K562 (cell line): ENCODE data around the gene ZMAT3. TPM values are rescaled to one million over a fixed set of nuclear protein-coding genes. Genes with fewer than 3 reads are reported as not detected.

Experiments
- ATAC-seq: fragments of 200-7000 bp; cut with Tn5 transposase; 3 replicates; pipeline ENCODE4 v1.9.1; 2020; ENCODE audit warnings: moderate library complexity
- BruUV-seq: library from RNA; stranded (reverse); fragments of 400-500 nt; replicated peaks from 2 replicates; lab custom pipeline; 2021; lab: Mats Ljungman, UMichigan
- CTCF ChIA-PET: fragments of 300-600 bp; formaldehyde crosslinking; extraction: SDS; loops from one replicate; lab custom pipeline; 2021; ENCODE audit warnings: low intra/inter-chr PET ratio; lab: Yijun Ruan, JAX
- POLR2A ChIA-PET: fragments of 300-600, 350-650 bp; sonication (Branson Sonifier 250); formaldehyde crosslinking; extraction: SDS; loops from one replicate; lab custom pipeline; 2021; ENCODE audit warnings: antibody characterized with exemption, inconsistent platforms; lab: Yijun Ruan, JAX
- DNase-seq, 4 experiments: peaks; one replicate each; pipeline versions ENCODE4 v3.0.0 to v3.0.0-alpha.2; 2011 to 2018; ENCODE audit warnings: low spot score in 3 of 4, mixed read lengths in 3 of 4; ENCODE audit errors: extremely low read depth in 1 of 4
- FAIRE-seq: peaks from 2 replicates; lab custom pipeline; 2011; peaks lifted over from hg19 to GRCh38; lab: Jason Lieb, UNC
- H2AFZ ChIP-seq: 2 replicates; pipeline ENCODE4 v1.6.0; 2011; ENCODE audit warnings: low read depth, low read length, control low read depth, inconsistent platforms
- H3K27ac ChIP-seq: fragments of 200-600 bp; 3 replicates; pipeline ENCODE4 v1.8.0; 2011; ENCODE audit warnings: low read depth, mild to moderate bottlenecking, control low read depth, inconsistent platforms, low read length, moderate library complexity, mixed read lengths; ENCODE audit errors: extremely low read depth
- H3K27me3 ChIP-seq, 2 experiments: fragments of 300-600 bp in 1 of 2; 2 replicates in 1 of 2; 3 replicates in 1 of 2; pipeline versions ENCODE4 v1.6.0 to v1.8.0; 2011; ENCODE audit warnings: inconsistent platforms in 2 of 2, low read length in 2 of 2, mild to moderate bottlenecking in 1 of 2, mixed read lengths in 1 of 2, moderate library complexity in 1 of 2; ENCODE audit not compliant: control insufficient read depth in 2 of 2, insufficient read depth in 2 of 2
- H3K36me3 ChIP-seq: fragments of 300-600 bp; 3 replicates; pipeline ENCODE4 v1.8.0; 2011; ENCODE audit warnings: mild to moderate bottlenecking, low read length, inconsistent platforms; ENCODE audit not compliant: control insufficient read depth, insufficient read depth
- H3K4me1 ChIP-seq, 2 experiments: fragments of 200-600 bp in 1 of 2; replicated peaks in 1 of 2; 2 replicates in 1 of 2; 3 replicates in 1 of 2; pipeline versions ENCODE4 v1.5.1 to v1.8.0; 2011; ENCODE audit warnings: inconsistent platforms in 2 of 2, low read length in 2 of 2, mild to moderate bottlenecking in 1 of 2, mixed read lengths in 1 of 2, moderate library complexity in 1 of 2; ENCODE audit not compliant: control insufficient read depth in 2 of 2, insufficient read depth in 2 of 2
- H3K4me2 ChIP-seq: 2 replicates; pipeline ENCODE4 v1.6.1; 2011; ENCODE audit warnings: low read length, control low read depth, inconsistent platforms, mixed read lengths; ENCODE audit not compliant: insufficient read depth
- H3K4me3 ChIP-seq: fragments of 200-600 bp; sonication (generic), shearing (Covaris generic); 2 replicates; pipeline ENCODE4 v1.5.1; 2016; ENCODE audit warnings: control low read depth, inconsistent platforms
- H3K79me2 ChIP-seq: fragments of 200-600 bp; 3 replicates; pipeline ENCODE4 v1.8.0; 2011; ENCODE audit warnings: low read length, inconsistent platforms; ENCODE audit not compliant: control insufficient read depth, insufficient read depth
- H3K9ac ChIP-seq, 2 experiments: 2 replicates each; pipeline versions ENCODE4 v1.6.0 to v1.6.1; 2011; ENCODE audit warnings: low read depth in 2 of 2, low read length in 2 of 2, control low read depth in 1 of 2, inconsistent platforms in 1 of 2, mild to moderate bottlenecking in 1 of 2, mixed read lengths in 1 of 2; ENCODE audit not compliant: insufficient read depth in 1 of 2
- H3K9me1 ChIP-seq: one replicate; pipeline ENCODE4 v1.6.0; 2011; ENCODE audit warnings: inconsistent platforms, mild to moderate bottlenecking, low read length, moderate library complexity; ENCODE audit not compliant: control insufficient read depth, insufficient read depth
- H3K9me3 ChIP-seq: replicated peaks from 2 replicates; pipeline ENCODE4 v1.5.1; 2011; ENCODE audit warnings: low read depth, low read length, inconsistent platforms; ENCODE audit not compliant: control insufficient read depth, insufficient read depth
- H4K20me1 ChIP-seq: replicated peaks from 2 replicates; pipeline ENCODE4 v1.6.1; 2011; ENCODE audit warnings: low read length, inconsistent platforms, mixed read lengths; ENCODE audit not compliant: control insufficient read depth, insufficient read depth
- CREM ChIP-seq: IDR thresholded peaks from 2 replicates; pipeline ENCODE4 v1.6.1; 2014; ENCODE audit warnings: antibody characterized with exemption, low read depth
- FOXA3 ChIP-seq, 2 experiments: fragments of 450-650 bp in 1 of 2; sonication (generic) in 1 of 2; formaldehyde crosslinking; IDR thresholded peaks in 1 of 2; conservative IDR thresholded peaks in 1 of 2; 2 replicates each; pipeline versions ENCODE4 v1.4.0 to v1.8.0; 2020 to 2022; ENCODE audit warnings: mild to moderate bottlenecking in 2 of 2, missing genetic modification reagents in 1 of 2
- GABPB2 ChIP-seq: fragments of 250-450 bp; sonication (Bioruptor Pico); conservative IDR thresholded peaks from 2 replicates; pipeline ENCODE4 v1.5.1; 2021; ENCODE audit warnings: mild to moderate bottlenecking
- OTX1 ChIP-seq: fragments of 450-650 bp; formaldehyde crosslinking; IDR thresholded peaks from 2 replicates; pipeline ENCODE4 v1.4.0; 2022; ENCODE audit warnings: mild to moderate bottlenecking
- POLR2G ChIP-seq: fragments of 200-400 bp; formaldehyde crosslinking; IDR thresholded peaks from 2 replicates; pipeline ENCODE4 v1.6.1; 2017; ENCODE audit warnings: low read depth, mild to moderate bottlenecking, antibody characterized with exemption, low read length, moderate library complexity
- RAD21 ChIP-seq, 2 experiments: fragments of 250-450 bp in 1 of 2; fragments of 450-650 bp in 1 of 2; sonication (Bioruptor Pico) in 1 of 2; formaldehyde crosslinking in 1 of 2; IDR thresholded peaks in 1 of 2; conservative IDR thresholded peaks in 1 of 2; 2 replicates each; pipeline versions ENCODE4 v1.4.0 to v1.8.0; 2020 to 2022; ENCODE audit warnings: mild to moderate bottlenecking in 2 of 2, moderate library complexity in 1 of 2
- SRF ChIP-seq, 2 experiments: fragments of 250-450, 450-650 bp in 1 of 2; sonication (Bioruptor Pico) in 1 of 2; sonication (generic) in 1 of 2; formaldehyde crosslinking; IDR thresholded peaks; 2 replicates each; pipeline versions ENCODE4 v1.5.0 to v1.5.1; 2020 to 2022; ENCODE audit warnings: mild to moderate bottlenecking in 1 of 2, missing genetic modification reagents in 1 of 2
- TBP ChIP-seq: optimal IDR thresholded peaks from 2 replicates; pipeline ENCODE3; 2011; ENCODE audit warnings: low read depth, low read length, improper control_type of control experiment
- YY1 ChIP-seq, 3 experiments: IDR thresholded peaks; 2 replicates each; pipeline ENCODE4 v1.6.1; 2011; ENCODE audit warnings: low read length in 2 of 3, mild to moderate bottlenecking in 2 of 3, moderate library complexity in 2 of 3, borderline replicate concordance in 1 of 3, control low read depth in 1 of 3, low read depth in 1 of 3; ENCODE audit not compliant: insufficient read depth in 3 of 3, insufficient replicate concordance in 2 of 3, control insufficient read depth in 1 of 3, insufficient read length in 1 of 3; ENCODE audit errors: extremely low read depth in 1 of 3
- ZC3H11A ChIP-seq: IDR thresholded peaks from 2 replicates; pipeline ENCODE4 v1.6.1; 2012; ENCODE audit warnings: low read depth, low read length, improper control_type of control experiment
- ZFP30 ChIP-seq: fragments of 250-450 bp; sonication (Bioruptor Pico); IDR thresholded peaks from 2 replicates; pipeline ENCODE4 v1.8.0; 2022; ENCODE audit warnings: moderate library complexity, mild to moderate bottlenecking, inconsistent platforms, borderline replicate concordance
- WGBS: fragments of 100-300 bp; shearing (Covaris generic); methylation state at CpG from one replicate; pipeline ENCODE4 v1.1.6; 2016; ENCODE audit warnings: low coverage, mixed read lengths; ENCODE audit not compliant: insufficient coverage; ENCODE audit errors: missing lambda C conversion rate; 5-methylcytosine and 5-hydroxymethylcytosine counted together
- in situ Hi-C: fragments of 300-500 bp; cut with MboI; formaldehyde crosslinking; loops from 4 replicates; pipeline ENCODE4 v1.15.0; 2018; ENCODE audit warnings: inconsistent platforms, mixed read lengths
- intact Hi-C: fragments of 100-400 bp; cut with micrococcal nuclease; formaldehyde crosslinking; loops from 2 replicates; pipeline ENCODE4 v1.14.2; 2022
- polyA plus RNA-seq, 8 experiments: library from polyadenylated mRNA; depleted of rRNA in 4 of 8; stranded (reverse) in 5 of 8; unstranded in 3 of 8; fragments of >200 nt; fragmentation: Nextera tagmentation in 2 of 8; fragmentation: Illumina TruSeq in 1 of 8; extraction: Ambion mirVana in 2 of 8; extraction: Trizol in 1 of 8; gene quantifications; 2 replicates each; pipeline versions ENCODE4 v1.2.1 to v1.2.3, GENCODE V29; 2011 to 2014; ENCODE audit warnings: inconsistent platforms in 1 of 8, missing spikeins in 1 of 8
- total RNA-seq, 7 experiments: library from RNA; depleted of rRNA in 6 of 7; stranded (reverse); fragments of >200 nt in 6 of 7; fragmentation: Illumina TruSeq in 2 of 7; extraction: Trizol in 2 of 7; gene quantifications; 2 replicates each; pipeline versions ENCODE4 v1.2.1 to v1.2.3, GENCODE V29; 2011 to 2021; ENCODE audit warnings: low replicate concordance in 1 of 7
- TF ChIP-seq, protein P1 (sequence below): sonication (generic); formaldehyde crosslinking; IDR thresholded peaks from 2 replicates; pipeline ENCODE4 v1.8.0; 2022; ENCODE audit warnings: mild to moderate bottlenecking, missing genetic modification reagents
- TF ChIP-seq, protein P2 (sequence below): fragments of 250-450 bp; sonication (Bioruptor Pico); IDR thresholded peaks from 2 replicates; pipeline ENCODE4 v1.8.0; 2022; ENCODE audit warnings: inconsistent platforms
- TF ChIP-seq, protein P3 (sequence below): fragments of 450-650 bp; IDR thresholded peaks from 2 replicates; pipeline ENCODE4 v1.6.1; 2016

ZMAT3 gene
- total and polyA plus RNA-seq, 9 of the 15 experiments (the other 6 are each of a cell fraction or from before 2014, with no cell fraction given) = 0.87 to 5.1 (median 3.9) TPM

DNA sequence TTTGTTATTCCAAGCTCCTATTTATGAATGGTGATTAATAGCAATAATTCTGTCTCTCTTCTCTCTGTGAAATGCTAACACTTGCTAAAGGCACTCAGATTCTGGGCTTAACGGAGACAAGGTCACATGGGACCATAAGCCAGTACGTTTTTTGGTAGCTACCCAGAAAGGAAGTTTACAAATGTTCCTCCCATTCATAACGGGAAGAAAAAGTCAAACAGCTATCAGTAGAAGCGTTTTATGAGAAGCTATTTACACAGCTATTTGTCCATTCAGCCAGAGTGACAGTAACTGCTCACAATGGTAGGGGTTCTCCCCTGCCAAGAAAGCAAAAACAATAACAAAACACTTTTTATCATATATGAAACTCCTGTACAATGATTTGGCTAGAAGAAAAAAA lies 51.5 kb downstream of the ZMAT3 start:
- TF ChIP-seq OTX1 (CRISPR knock-in tag) (no peak), YY1 (IDR thresholded peaks at IDR 0.05; ENCODE audit: borderline replicate concordance in 1 of 3, control insufficient read depth in 1 of 3, extremely low read depth in 1 of 3, insufficient read depth in 3 of 3, insufficient read length in 1 of 3, insufficient replicate concordance in 2 of 3, low read depth in 1 of 3, low read length in 2 of 3) (no peak), POLR2G (no peak), GABPB2 (CRISPR knock-in tag) (no peak), ZC3H11A (no peak), CREM (no peak), TBP (no peak), RAD21 (CRISPR knock-in tag; conservative IDR thresholded peaks at IDR 0.05 in 1 of 2, IDR thresholded peaks at IDR 0.05 in 1 of 2) (peak in 1 of 2 experiments; percentile 3; a peak in 1 of 4 replicates), FOXA3 (CRISPR knock-in tag; conservative IDR thresholded peaks at IDR 0.05 in 1 of 2, IDR thresholded peaks at IDR 0.05 in 1 of 2) (peak in 1 of 2 experiments; percentile 53; a peak in 2 of 4 replicates), ZFP30 (CRISPR knock-in tag) (no peak), SRF (CRISPR knock-in tag; IDR thresholded peaks at IDR 0.05) (no peak)
- TF ChIP-seq, protein P1, sequence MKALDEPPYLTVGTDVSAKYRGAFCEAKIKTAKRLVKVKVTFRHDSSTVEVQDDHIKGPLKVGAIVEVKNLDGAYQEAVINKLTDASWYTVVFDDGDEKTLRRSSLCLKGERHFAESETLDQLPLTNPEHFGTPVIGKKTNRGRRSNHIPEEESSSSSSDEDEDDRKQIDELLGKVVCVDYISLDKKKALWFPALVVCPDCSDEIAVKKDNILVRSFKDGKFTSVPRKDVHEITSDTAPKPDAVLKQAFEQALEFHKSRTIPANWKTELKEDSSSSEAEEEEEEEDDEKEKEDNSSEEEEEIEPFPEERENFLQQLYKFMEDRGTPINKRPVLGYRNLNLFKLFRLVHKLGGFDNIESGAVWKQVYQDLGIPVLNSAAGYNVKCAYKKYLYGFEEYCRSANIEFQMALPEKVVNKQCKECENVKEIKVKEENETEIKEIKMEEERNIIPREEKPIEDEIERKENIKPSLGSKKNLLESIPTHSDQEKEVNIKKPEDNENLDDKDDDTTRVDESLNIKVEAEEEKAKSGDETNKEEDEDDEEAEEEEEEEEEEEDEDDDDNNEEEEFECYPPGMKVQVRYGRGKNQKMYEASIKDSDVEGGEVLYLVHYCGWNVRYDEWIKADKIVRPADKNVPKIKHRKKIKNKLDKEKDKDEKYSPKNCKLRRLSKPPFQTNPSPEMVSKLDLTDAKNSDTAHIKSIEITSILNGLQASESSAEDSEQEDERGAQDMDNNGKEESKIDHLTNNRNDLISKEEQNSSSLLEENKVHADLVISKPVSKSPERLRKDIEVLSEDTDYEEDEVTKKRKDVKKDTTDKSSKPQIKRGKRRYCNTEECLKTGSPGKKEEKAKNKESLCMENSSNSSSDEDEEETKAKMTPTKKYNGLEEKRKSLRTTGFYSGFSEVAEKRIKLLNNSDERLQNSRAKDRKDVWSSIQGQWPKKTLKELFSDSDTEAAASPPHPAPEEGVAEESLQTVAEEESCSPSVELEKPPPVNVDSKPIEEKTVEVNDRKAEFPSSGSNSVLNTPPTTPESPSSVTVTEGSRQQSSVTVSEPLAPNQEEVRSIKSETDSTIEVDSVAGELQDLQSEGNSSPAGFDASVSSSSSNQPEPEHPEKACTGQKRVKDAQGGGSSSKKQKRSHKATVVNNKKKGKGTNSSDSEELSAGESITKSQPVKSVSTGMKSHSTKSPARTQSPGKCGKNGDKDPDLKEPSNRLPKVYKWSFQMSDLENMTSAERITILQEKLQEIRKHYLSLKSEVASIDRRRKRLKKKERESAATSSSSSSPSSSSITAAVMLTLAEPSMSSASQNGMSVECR (CRISPR knock-in tag) = no peak
- TF ChIP-seq, protein P2, sequence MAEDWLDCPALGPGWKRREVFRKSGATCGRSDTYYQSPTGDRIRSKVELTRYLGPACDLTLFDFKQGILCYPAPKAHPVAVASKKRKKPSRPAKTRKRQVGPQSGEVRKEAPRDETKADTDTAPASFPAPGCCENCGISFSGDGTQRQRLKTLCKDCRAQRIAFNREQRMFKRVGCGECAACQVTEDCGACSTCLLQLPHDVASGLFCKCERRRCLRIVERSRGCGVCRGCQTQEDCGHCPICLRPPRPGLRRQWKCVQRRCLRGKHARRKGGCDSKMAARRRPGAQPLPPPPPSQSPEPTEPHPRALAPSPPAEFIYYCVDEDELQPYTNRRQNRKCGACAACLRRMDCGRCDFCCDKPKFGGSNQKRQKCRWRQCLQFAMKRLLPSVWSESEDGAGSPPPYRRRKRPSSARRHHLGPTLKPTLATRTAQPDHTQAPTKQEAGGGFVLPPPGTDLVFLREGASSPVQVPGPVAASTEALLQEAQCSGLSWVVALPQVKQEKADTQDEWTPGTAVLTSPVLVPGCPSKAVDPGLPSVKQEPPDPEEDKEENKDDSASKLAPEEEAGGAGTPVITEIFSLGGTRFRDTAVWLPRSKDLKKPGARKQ (CRISPR knock-in tag) = no peak
- TF ChIP-seq, protein P3, sequence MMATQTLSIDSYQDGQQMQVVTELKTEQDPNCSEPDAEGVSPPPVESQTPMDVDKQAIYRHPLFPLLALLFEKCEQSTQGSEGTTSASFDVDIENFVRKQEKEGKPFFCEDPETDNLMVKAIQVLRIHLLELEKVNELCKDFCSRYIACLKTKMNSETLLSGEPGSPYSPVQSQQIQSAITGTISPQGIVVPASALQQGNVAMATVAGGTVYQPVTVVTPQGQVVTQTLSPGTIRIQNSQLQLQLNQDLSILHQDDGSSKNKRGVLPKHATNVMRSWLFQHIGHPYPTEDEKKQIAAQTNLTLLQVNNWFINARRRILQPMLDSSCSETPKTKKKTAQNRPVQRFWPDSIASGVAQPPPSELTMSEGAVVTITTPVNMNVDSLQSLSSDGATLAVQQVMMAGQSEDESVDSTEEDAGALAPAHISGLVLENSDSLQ = 0 out of 2 replicates have a peak, but pooled peaks have one; percentile 7
- no peaks in the 10 kb centered on the region for H3K36me3 ChIP-seq
- POLR2A ChIA-PET = interaction anchor here (0.7 to 1.6 kb wide), 8 partner anchors 9 to 542 kb away, joined by 3 to 4 read pairs (median 3); partner anchors contain the start of gene ACTL6A
- H2AFZ ChIP-seq = peak overlapping the region; percentile 67
- no peaks in the 10 kb centered on the region for H3K79me2 ChIP-seq
- H3K4me3 ChIP-seq = no peak overlapping the region
- 12% methylated on average over 4 of the region's 4 CpGs for WGBS
- no peaks in the 10 kb centered on the region for H3K9me3 ChIP-seq
- H3K27ac ChIP-seq = peak overlapping the region; percentile 22; the same call in 1 of the 3 replicates
- intact Hi-C loops (no loop called here), in situ Hi-C loops (loop anchor here (25.0 kb wide), 1 partner anchor 542 kb away; the partner anchor contains the start of gene ACTL6A)
- H3K9me1 ChIP-seq = no peaks in the 10 kb centered on the region
- H3K9ac ChIP-seq = no peak overlapping the region
- no TSS peak for BruUV-seq
- H3K4me2 ChIP-seq = no peak overlapping the region; the same call in 1 of the 2 replicates
- peaks cover 0 to 14% of the 10 kb centered on the region in 2 experiments; a peak in 3 of 5 replicates for H3K4me1 ChIP-seq
- DNase-seq (no peak), FAIRE-seq (no peak), ATAC-seq (peak; percentile 45)
- H4K20me1 ChIP-seq = no peaks in the 10 kb centered on the region
- CTCF ChIA-PET = no interaction called here
- no peaks in the 10 kb centered on the region for H3K27me3 ChIP-seq
